A673 (cell line): Measurements from ENCODE around the gene LRP1. TPM values are rescaled to one million over a fixed set of nuclear protein-coding genes. Genes with fewer than 3 reads are reported as not detected.

Source experiments
- BruUV-seq: library from RNA; stranded (reverse); fragments of 400-500 nt; replicated peaks from 2 replicates; lab custom pipeline; 2021; lab: Mats Ljungman, UMichigan
- CTCF ChIA-PET: fragments of 300-600 bp; sonication (Branson Sonifier 250); formaldehyde crosslinking; loops from one replicate; lab custom pipeline; 2022; ENCODE audit warnings: antibody characterized with exemption; lab: Charles Lee
- POLR2A ChIA-PET: fragments of 300-600 bp; sonication (Branson Sonifier 250); formaldehyde crosslinking; loops from one replicate; lab custom pipeline; 2022; ENCODE audit warnings: antibody characterized with exemption; ENCODE audit not compliant: low non-redundant PET; lab: Charles Lee
- DNase-seq: peaks from one replicate; pipeline ENCODE4 v3.0.0-alpha.2; 2015; ENCODE audit warnings: low spot score
- H3K27ac ChIP-seq: fragments of 200-600 bp; sonication (generic); 2 replicates; pipeline ENCODE4 v1.5.1; 2016; ENCODE audit warnings: mixed run types, low read depth, mild to moderate bottlenecking, mixed read lengths, antibody characterized with exemption, low read length; ENCODE audit not compliant: poor library complexity, severe bottlenecking
- H3K27me3 ChIP-seq: fragments of 200-600 bp; sonication (generic); replicated peaks from 2 replicates; pipeline ENCODE4 v1.6.1; 2017; ENCODE audit warnings: mixed run types, low read depth, mild to moderate bottlenecking, mixed read lengths, antibody characterized with exemption, low read length; ENCODE audit not compliant: insufficient read depth, poor library complexity
- H3K36me3 ChIP-seq: fragments of 200-600 bp; sonication (generic); 2 replicates; pipeline ENCODE4 v1.6.1; 2016; ENCODE audit warnings: mixed run types, mild to moderate bottlenecking, mixed read lengths, antibody characterized with exemption, low read length; ENCODE audit not compliant: insufficient read depth, poor library complexity, severe bottlenecking
- H3K4me1 ChIP-seq: fragments of 200-600 bp; sonication (generic); 2 replicates; pipeline ENCODE4 v1.6.1; 2017; ENCODE audit warnings: mixed run types, mild to moderate bottlenecking, mixed read lengths, antibody characterized with exemption, low read length; ENCODE audit not compliant: insufficient read depth, poor library complexity, severe bottlenecking
- H3K4me3 ChIP-seq: fragments of 200-600 bp; sonication (generic); 2 replicates; pipeline ENCODE4 v1.5.1; 2016; ENCODE audit warnings: low read depth, mixed run types, mild to moderate bottlenecking, mixed read lengths, low read length; ENCODE audit not compliant: poor library complexity, severe bottlenecking
- H3K9me3 ChIP-seq: fragments of 200-600 bp; sonication (generic); 2 replicates; pipeline ENCODE4 v1.6.1; 2016; ENCODE audit warnings: mixed run types, low read depth, mild to moderate bottlenecking, mixed read lengths, antibody characterized with exemption, low read length; ENCODE audit not compliant: poor library complexity, severe bottlenecking
- CTCF ChIP-seq: fragments of 300-800, 200-600 bp; sonication (generic); conservative IDR thresholded peaks from 2 replicates; pipeline ENCODE4 v1.5.1; 2017; ENCODE audit warnings: low read depth, mild to moderate bottlenecking, antibody characterized with exemption, low read length, moderate library complexity, mixed read lengths
- EZH2 ChIP-seq: fragments of 200-600 bp; sonication (generic); IDR thresholded peaks from 2 replicates; pipeline ENCODE4 v1.6.1; 2017; ENCODE audit warnings: borderline replicate concordance, low read depth, mild to moderate bottlenecking, mixed read lengths, antibody characterized with exemption, low read length; ENCODE audit not compliant: poor library complexity, severe bottlenecking
- intact Hi-C: fragments of 100-400 bp; cut with micrococcal nuclease; formaldehyde crosslinking; loops from one replicate; pipeline ENCODE4 v1.10.0; 2022; ENCODE audit not compliant: unreplicated experiment
- total RNA-seq: library from RNA; stranded (reverse); gene quantifications from 2 replicates; pipeline ENCODE4 v1.2.3, GENCODE V29; 2021

Gene LRP1
- total RNA-seq, 1 experiment from 2014 or later: 31.0 TPM

GRCh38 chr12:57201219-57201618, 72.9 kb downstream of the LRP1 start:
- H3K27me3 ChIP-seq: no peaks in the 10 kb centered on the region
- TF ChIP-seq EZH2 (no peak), CTCF (no peak)
- CTCF ChIA-PET: no interaction called here
- H3K4me3 ChIP-seq: no peak overlapping the region
- H3K4me1 ChIP-seq: no peaks in the 10 kb centered on the region
- POLR2A ChIA-PET: no interaction called here
- no peaks in the 10 kb centered on the region for H3K9me3 ChIP-seq
- no peak overlapping the region for H3K27ac ChIP-seq
- H3K36me3 ChIP-seq: peaks cover 9% of the 10 kb centered on the region
- DNase-seq: no peak
- intact Hi-C loops: no loop called here
- BruUV-seq: no TSS peak

GRCh38 chr12:57201631-57202030, 73.3 kb downstream of the LRP1 start:
- H3K9me3 ChIP-seq: no peaks in the 10 kb centered on the region
- H3K27ac ChIP-seq: no peak overlapping the region
- DNase-seq: no peak
- no peaks in the 10 kb centered on the region for H3K4me1 ChIP-seq
- BruUV-seq: no TSS peak
- TF ChIP-seq CTCF (no peak), EZH2 (no peak)
- CTCF ChIA-PET: no interaction called here
- H3K4me3 ChIP-seq: no peak overlapping the region
- no peaks in the 10 kb centered on the region for H3K27me3 ChIP-seq
- intact Hi-C loops: no loop called here
- POLR2A ChIA-PET: no interaction called here
- H3K36me3 ChIP-seq: peaks cover 9% of the 10 kb centered on the region

GRCh38 chr12:57202321-57202720, 74.0 kb downstream of the LRP1 start:
- CTCF ChIA-PET: no interaction called here
- Histone ChIP-seq H3K4me1 (no peaks in the 10 kb centered on the region), H3K27ac (no peak overlapping the region), H3K27me3 (no peaks in the 10 kb centered on the region), H3K9me3 (no peaks in the 10 kb centered on the region), H3K4me3 (no peak overlapping the region), H3K36me3 (peaks cover 9% of the 10 kb centered on the region)
- POLR2A ChIA-PET: no interaction called here
- intact Hi-C loops: no loop called here
- DNase-seq: no peak
- no TSS peak for BruUV-seq
- TF ChIP-seq CTCF (no peak), EZH2 (no peak)
